SJCRH30 (cell line): ENCODE measurements around the gene FBXL17. TPM values are rescaled to one million over a fixed set of nuclear protein-coding genes. Genes with fewer than 3 reads are reported as not detected.

ENCODE experiments used
- DNase-seq, 2 experiments: peaks; one replicate each; pipeline ENCODE4 v3.0.0-alpha.2; 2015 to 2020
- H3K27ac ChIP-seq: fragments of 250-450 bp; sonication (Bioruptor Pico); 2 replicates; pipeline ENCODE4 v1.5.1; 2020; ENCODE audit warnings: mild to moderate bottlenecking, moderate library complexity
- H3K27me3 ChIP-seq: fragments of 250-450 bp; sonication (Bioruptor Pico); 2 replicates; pipeline ENCODE4 v1.5.1; 2020; ENCODE audit warnings: mild to moderate bottlenecking, moderate library complexity
- H3K36me3 ChIP-seq: fragments of 250-450 bp; sonication (Bioruptor Pico); 2 replicates; pipeline ENCODE4 v1.5.1; 2020; ENCODE audit warnings: mild to moderate bottlenecking, moderate library complexity
- H3K4me1 ChIP-seq: fragments of 250-450 bp; sonication (Bioruptor Pico); 2 replicates; pipeline ENCODE4 v1.5.1; 2020; ENCODE audit warnings: mild to moderate bottlenecking, moderate library complexity
- H3K4me3 ChIP-seq: fragments of 250-450 bp; sonication (Bioruptor Pico); 2 replicates; pipeline ENCODE4 v1.5.1; 2020; ENCODE audit warnings: mild to moderate bottlenecking, moderate library complexity
- H3K9me3 ChIP-seq: fragments of 250-450 bp; sonication (Bioruptor Pico); replicated peaks from 2 replicates; pipeline ENCODE4 v1.5.1; 2020; ENCODE audit warnings: mild to moderate bottlenecking, moderate library complexity
- total RNA-seq: library from RNA; depleted of rRNA; stranded (reverse); fragments of >200 nt; shearing (Covaris generic); gene quantifications from 2 replicates; pipeline ENCODE4 v1.2.3, GENCODE V29; 2014

Gene FBXL17
- total RNA-seq, 1 experiment from 2014 or later = 7.1 TPM

GRCh38 chr5:108109059-108109458 is 272.8 kb downstream of the FBXL17 start:
- H3K27me3 ChIP-seq = no peaks in the 10 kb centered on the region
- no peak overlapping the region for H3K4me3 ChIP-seq
- no peaks in the 10 kb centered on the region; the same call in 1 of the 2 replicates for H3K9me3 ChIP-seq
- H3K4me1 ChIP-seq = no peaks in the 10 kb centered on the region
- no peaks in the 10 kb centered on the region for H3K36me3 ChIP-seq
- H3K27ac ChIP-seq = no peak overlapping the region
- no peak for DNase-seq

- H3K27me3 ChIP-seq = no peaks in the 10 kb centered on the region
- H3K4me1 ChIP-seq = no peaks in the 10 kb centered on the region
- DNase-seq = no peak
- no peak overlapping the region for H3K27ac ChIP-seq
- no peaks in the 10 kb centered on the region for H3K36me3 ChIP-seq
- no peaks in the 10 kb centered on the region for H3K9me3 ChIP-seq
- H3K4me3 ChIP-seq = no peak overlapping the region
Observed at GRCh38 chr5:108104448-108104847, 277.4 kb downstream of the FBXL17 start.

- no peaks in the 10 kb centered on the region for H3K36me3 ChIP-seq
- H3K27me3 ChIP-seq = no peaks in the 10 kb centered on the region
- no peak for DNase-seq
- H3K9me3 ChIP-seq = no peaks in the 10 kb centered on the region
- H3K4me3 ChIP-seq = no peak overlapping the region
- no peaks in the 10 kb centered on the region for H3K4me1 ChIP-seq
- no peak overlapping the region for H3K27ac ChIP-seq
Observed at GRCh38 chr5:108102463-108102862, 279.4 kb downstream of the FBXL17 start.

GRCh38 chr5:108101821-108102220 is 280.1 kb downstream of the FBXL17 start:
- H3K4me3 ChIP-seq = no peak overlapping the region
- no peak for DNase-seq
- no peaks in the 10 kb centered on the region for H3K27me3 ChIP-seq
- no peaks in the 10 kb centered on the region for H3K36me3 ChIP-seq
- no peaks in the 10 kb centered on the region for H3K9me3 ChIP-seq
- no peaks in the 10 kb centered on the region for H3K4me1 ChIP-seq
- no peak overlapping the region for H3K27ac ChIP-seq

GRCh38 chr5:108101130-108101529 is 280.8 kb downstream of the FBXL17 start:
- no peaks in the 10 kb centered on the region for H3K36me3 ChIP-seq
- no peaks in the 10 kb centered on the region for H3K4me1 ChIP-seq
- H3K27ac ChIP-seq = no peak overlapping the region
- H3K4me3 ChIP-seq = no peak overlapping the region
- no peaks in the 10 kb centered on the region for H3K27me3 ChIP-seq
- no peak for DNase-seq
- H3K9me3 ChIP-seq = no peaks in the 10 kb centered on the region

- Histone ChIP-seq H3K4me1 (no peaks in the 10 kb centered on the region), H3K27ac (no peak overlapping the region), H3K9me3 (no peaks in the 10 kb centered on the region), H3K4me3 (no peak overlapping the region), H3K27me3 (no peaks in the 10 kb centered on the region), H3K36me3 (no peaks in the 10 kb centered on the region)
- DNase-seq = no peak
Observed at GRCh38 chr5:108094800-108095199, 287.1 kb downstream of the FBXL17 start.

- H3K4me3 ChIP-seq = no peak overlapping the region
- no peaks in the 10 kb centered on the region for H3K27me3 ChIP-seq
- H3K36me3 ChIP-seq = no peaks in the 10 kb centered on the region
- peak; percentile 9 to 52 for DNase-seq
- H3K4me1 ChIP-seq = no peaks in the 10 kb centered on the region
- no peaks in the 10 kb centered on the region for H3K9me3 ChIP-seq
- no peak overlapping the region for H3K27ac ChIP-seq
Observed at GRCh38 chr5:108093186-108093585, 288.7 kb downstream of the FBXL17 start.

GRCh38 chr5:108090946-108091345 is 291.0 kb downstream of the FBXL17 start:
- Histone ChIP-seq H3K36me3 (no peaks in the 10 kb centered on the region), H3K9me3 (no peaks in the 10 kb centered on the region), H3K4me3 (no peak overlapping the region), H3K4me1 (no peaks in the 10 kb centered on the region), H3K27ac (no peak overlapping the region), H3K27me3 (no peaks in the 10 kb centered on the region)
- DNase-seq = no peak

- H3K36me3 ChIP-seq = no peaks in the 10 kb centered on the region
- H3K9me3 ChIP-seq = no peaks in the 10 kb centered on the region; the same call in 1 of the 2 replicates
- no peak overlapping the region for H3K4me3 ChIP-seq
- no peaks in the 10 kb centered on the region for H3K27me3 ChIP-seq
- H3K27ac ChIP-seq = no peak overlapping the region
- no peaks in the 10 kb centered on the region for H3K4me1 ChIP-seq
- DNase-seq = no peak
Observed at GRCh38 chr5:108084105-108084504, 297.8 kb downstream of the FBXL17 start.

- Histone ChIP-seq H3K36me3 (no peaks in the 10 kb centered on the region), H3K4me1 (no peaks in the 10 kb centered on the region), H3K27me3 (no peaks in the 10 kb centered on the region), H3K27ac (no peak overlapping the region), H3K9me3 (no peaks in the 10 kb centered on the region; the same call in 1 of the 2 replicates), H3K4me3 (no peak overlapping the region)
- no peak for DNase-seq
Observed at GRCh38 chr5:108083232-108083631, 298.7 kb downstream of the FBXL17 start.

- no peak overlapping the region for H3K27ac ChIP-seq
- no peak for DNase-seq
- no peaks in the 10 kb centered on the region; the same call in 1 of the 2 replicates for H3K9me3 ChIP-seq
- no peak overlapping the region for H3K4me3 ChIP-seq
- H3K4me1 ChIP-seq = peaks cover 4% of the 10 kb centered on the region; the same call in 1 of the 2 replicates
- H3K27me3 ChIP-seq = no peaks in the 10 kb centered on the region
- H3K36me3 ChIP-seq = no peaks in the 10 kb centered on the region
Observed at GRCh38 chr5:108081707-108082106, 300.2 kb downstream of the FBXL17 start.

- no peak overlapping the region for H3K27ac ChIP-seq
- no peaks in the 10 kb centered on the region for H3K27me3 ChIP-seq
- H3K4me3 ChIP-seq = no peak overlapping the region
- peaks cover 4% of the 10 kb centered on the region; the same call in 1 of the 2 replicates for H3K4me1 ChIP-seq
- DNase-seq = no peak
- H3K9me3 ChIP-seq = no peaks in the 10 kb centered on the region; the same call in 1 of the 2 replicates
- no peaks in the 10 kb centered on the region for H3K36me3 ChIP-seq
Observed at GRCh38 chr5:108079753-108080152, 302.1 kb downstream of the FBXL17 start.

- Histone ChIP-seq H3K27ac (no peak overlapping the region), H3K4me1 (peaks cover 4% of the 10 kb centered on the region; the same call in 1 of the 2 replicates), H3K9me3 (no peaks in the 10 kb centered on the region; the same call in 1 of the 2 replicates), H3K36me3 (no peaks in the 10 kb centered on the region), H3K27me3 (no peaks in the 10 kb centered on the region), H3K4me3 (no peak overlapping the region)
- DNase-seq = no peak
Observed at GRCh38 chr5:108078882-108079281, 303.0 kb downstream of the FBXL17 start.

- Histone ChIP-seq H3K4me3 (no peak overlapping the region), H3K27me3 (no peaks in the 10 kb centered on the region), H3K36me3 (no peaks in the 10 kb centered on the region), H3K9me3 (no peaks in the 10 kb centered on the region; the same call in 1 of the 2 replicates), H3K4me1 (peaks cover 4% of the 10 kb centered on the region; the same call in 1 of the 2 replicates), H3K27ac (no peak overlapping the region)
- no peak for DNase-seq
Observed at GRCh38 chr5:108078345-108078744, 303.6 kb downstream of the FBXL17 start.

GRCh38 chr5:108074626-108075025 is 307.3 kb downstream of the FBXL17 start:
- Histone ChIP-seq H3K9me3 (no peaks in the 10 kb centered on the region), H3K4me1 (peaks cover 4% of the 10 kb centered on the region; the same call in 1 of the 2 replicates), H3K27ac (no peak overlapping the region), H3K36me3 (no peaks in the 10 kb centered on the region), H3K4me3 (no peak overlapping the region), H3K27me3 (no peaks in the 10 kb centered on the region)
- DNase-seq = peak in 1 of 2 experiments; percentile 12

GRCh38 chr5:108064302-108064701 is 317.6 kb downstream of the FBXL17 start:
- Histone ChIP-seq H3K9me3 (no peaks in the 10 kb centered on the region), H3K36me3 (no peaks in the 10 kb centered on the region), H3K4me1 (no peaks in the 10 kb centered on the region; the same call in 1 of the 2 replicates), H3K4me3 (no peak overlapping the region), H3K27me3 (no peaks in the 10 kb centered on the region), H3K27ac (no peak overlapping the region)
- no peak for DNase-seq
